ENCODE measurements around the gene ADAM11.
"Not testable (repeated sequence)": the region's sequence is repeated elsewhere in the genome, so short reads cannot be mapped to it uniquely, and the experiment has no call there.

Gene ADAM11, protein sequence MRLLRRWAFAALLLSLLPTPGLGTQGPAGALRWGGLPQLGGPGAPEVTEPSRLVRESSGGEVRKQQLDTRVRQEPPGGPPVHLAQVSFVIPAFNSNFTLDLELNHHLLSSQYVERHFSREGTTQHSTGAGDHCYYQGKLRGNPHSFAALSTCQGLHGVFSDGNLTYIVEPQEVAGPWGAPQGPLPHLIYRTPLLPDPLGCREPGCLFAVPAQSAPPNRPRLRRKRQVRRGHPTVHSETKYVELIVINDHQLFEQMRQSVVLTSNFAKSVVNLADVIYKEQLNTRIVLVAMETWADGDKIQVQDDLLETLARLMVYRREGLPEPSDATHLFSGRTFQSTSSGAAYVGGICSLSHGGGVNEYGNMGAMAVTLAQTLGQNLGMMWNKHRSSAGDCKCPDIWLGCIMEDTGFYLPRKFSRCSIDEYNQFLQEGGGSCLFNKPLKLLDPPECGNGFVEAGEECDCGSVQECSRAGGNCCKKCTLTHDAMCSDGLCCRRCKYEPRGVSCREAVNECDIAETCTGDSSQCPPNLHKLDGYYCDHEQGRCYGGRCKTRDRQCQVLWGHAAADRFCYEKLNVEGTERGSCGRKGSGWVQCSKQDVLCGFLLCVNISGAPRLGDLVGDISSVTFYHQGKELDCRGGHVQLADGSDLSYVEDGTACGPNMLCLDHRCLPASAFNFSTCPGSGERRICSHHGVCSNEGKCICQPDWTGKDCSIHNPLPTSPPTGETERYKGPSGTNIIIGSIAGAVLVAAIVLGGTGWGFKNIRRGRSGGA

GRCh38 chr17:44758414-44759085 lies at the start of gene ADAM11:
ADAM11 (plus strand) TSS chr17:44758988; CDS start chr17:44759200, 212 bp downstream.
- DNase-seq (ENCODE audit: low read depth): peak; percentile 12

DNA sequence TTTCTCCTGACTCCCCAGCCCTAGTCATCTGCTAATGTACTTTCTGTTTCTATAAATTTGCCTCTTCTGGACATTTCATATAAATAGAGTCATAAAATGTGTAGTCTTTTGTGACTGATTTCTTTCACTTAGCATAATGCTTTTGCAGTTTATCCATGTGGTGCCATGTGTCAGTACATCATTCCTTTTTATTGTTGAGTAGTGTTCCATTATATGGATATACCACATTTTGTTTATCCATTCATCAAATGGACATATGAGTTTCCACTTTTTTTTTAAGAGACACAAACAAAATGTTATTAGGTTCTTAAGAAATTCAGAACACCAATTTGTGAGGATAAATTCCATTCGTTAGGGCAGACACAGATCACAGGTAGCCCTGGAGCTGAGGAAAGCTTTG lies 39.3 kb upstream of the ADAM11 start:
- DNase-seq (ENCODE audit: low read depth): no peak

DNA sequence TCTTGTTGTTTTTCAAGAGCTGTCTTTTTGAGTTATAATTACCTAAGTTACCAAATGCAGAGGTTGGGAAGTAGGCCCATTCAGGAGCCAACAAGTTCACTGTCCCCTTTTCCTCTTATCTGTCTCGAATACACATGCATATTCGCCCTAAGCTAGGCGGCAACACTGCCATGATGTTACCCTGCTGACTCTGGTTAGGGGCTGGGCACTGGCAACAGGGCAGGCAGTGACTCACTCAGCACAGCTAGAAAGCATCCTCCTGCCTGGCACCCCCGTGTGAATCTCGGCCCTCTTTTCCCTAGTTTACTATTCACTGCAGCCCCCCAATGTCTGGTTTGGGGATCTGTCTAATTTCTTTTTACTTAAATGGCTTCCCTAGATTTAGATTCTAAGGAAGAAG lies 36.5 kb upstream of the ADAM11 start:
- DNase-seq (ENCODE audit: low read depth): no peak

GRCh38 chr17:44726121-44726520 lies 32.7 kb upstream of the ADAM11 start:
- DNase-seq (ENCODE audit: low read depth): not testable (repeated sequence)

DNA sequence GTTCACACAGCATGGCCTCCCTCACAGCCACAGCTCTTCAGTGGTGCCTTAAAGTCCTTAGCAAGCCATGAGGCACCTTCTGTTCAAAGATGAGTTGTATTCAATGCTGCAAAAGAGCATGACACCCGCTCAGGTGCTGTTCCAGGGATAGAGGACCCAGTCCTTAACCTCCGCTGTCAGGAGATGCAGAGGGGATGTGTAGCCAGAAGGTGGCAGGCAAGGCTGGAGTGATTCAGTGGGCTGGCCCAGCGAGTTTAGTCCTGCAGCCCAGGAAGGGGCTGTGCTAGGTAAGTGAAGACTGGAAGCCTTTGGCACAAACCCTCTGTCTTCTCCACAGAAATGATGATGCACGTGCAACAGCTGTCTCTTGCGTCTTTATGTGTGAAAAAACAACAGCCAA lies 25.0 kb upstream of the ADAM11 start:
- DNase-seq (ENCODE audit: low read depth): peak; percentile 11

DNA sequence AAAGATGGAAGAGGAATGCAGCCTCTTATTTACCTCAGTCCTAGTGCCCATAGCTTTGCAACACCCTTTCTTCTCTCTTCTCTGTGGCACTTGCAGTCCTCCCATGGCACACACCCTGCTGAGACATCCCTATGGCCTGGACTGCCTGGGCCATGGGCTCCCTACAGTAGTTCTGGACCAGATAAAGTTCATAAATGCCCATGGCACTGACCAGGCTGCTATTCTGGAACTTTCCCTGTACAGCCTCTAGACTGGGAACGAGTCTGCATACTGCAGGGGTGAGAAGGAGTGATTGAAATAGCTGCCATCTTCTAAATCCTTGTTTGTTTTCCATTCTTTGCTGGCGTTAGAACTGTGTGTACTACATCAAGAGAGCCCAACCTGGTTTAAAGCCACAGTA lies 24.5 kb upstream of the ADAM11 start:
- DNase-seq (ENCODE audit: low read depth): no peak

GRCh38 chr17:44736551-44737240 lies 22.1 kb upstream of the ADAM11 start:
- no peak for DNase-seq (ENCODE audit: low read depth)

DNA sequence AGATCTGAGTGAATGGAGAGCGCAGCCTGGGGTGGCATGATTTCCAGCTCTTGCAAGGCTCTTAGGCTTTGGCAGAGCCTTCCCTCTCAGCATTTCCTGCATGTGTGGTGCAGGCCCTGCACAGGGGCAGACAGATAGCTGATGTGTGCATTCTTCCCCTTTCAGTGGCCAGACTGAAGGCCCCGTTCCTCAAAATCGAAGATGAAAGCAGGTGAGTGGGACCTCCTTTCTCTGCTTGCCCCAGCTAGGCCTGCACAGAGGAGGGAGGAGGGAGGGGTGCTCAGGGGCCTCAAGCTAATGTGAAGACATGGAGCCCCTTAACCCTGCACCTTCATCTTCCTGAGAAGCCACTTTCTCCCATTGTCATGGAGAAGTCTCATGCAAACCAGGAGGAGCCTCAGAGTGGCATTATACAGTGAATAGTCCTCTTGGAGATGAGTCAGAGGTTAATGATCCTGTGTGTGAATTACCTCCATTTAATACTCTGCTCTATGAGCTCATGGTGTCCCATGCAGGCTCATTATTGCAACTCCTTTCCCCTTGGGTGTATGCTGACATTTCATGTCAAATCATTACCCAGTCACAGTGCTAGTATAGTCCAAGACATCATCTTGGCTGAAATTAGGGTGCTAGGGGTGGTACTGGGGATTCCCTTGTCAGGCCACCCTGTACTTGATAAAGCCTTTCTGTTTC lies 20.4 kb upstream of the ADAM11 start:
- DNase-seq (ENCODE audit: low read depth): peak; percentile 37

DNA sequence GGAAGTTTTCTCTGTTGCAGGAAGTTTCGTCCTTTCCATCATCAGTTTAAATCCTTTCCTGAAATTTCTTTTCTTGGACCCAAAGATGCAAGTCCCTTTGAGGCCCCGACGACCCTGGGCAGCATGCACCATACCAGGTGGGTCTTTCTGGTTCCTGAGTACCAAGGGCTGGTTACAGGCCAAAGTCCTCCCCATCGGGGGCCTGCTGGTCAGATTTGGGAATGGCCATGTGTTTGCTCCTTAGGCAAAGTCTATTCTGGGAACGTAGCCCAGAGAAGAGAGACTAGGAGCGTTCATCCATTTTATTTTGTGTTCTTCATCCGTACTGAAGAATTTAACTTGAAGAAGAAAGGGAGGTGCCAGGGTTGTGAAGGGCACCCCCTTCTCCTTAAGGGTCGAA lies 17.5 kb upstream of the ADAM11 start:
- no peak for DNase-seq (ENCODE audit: low read depth)

DNA sequence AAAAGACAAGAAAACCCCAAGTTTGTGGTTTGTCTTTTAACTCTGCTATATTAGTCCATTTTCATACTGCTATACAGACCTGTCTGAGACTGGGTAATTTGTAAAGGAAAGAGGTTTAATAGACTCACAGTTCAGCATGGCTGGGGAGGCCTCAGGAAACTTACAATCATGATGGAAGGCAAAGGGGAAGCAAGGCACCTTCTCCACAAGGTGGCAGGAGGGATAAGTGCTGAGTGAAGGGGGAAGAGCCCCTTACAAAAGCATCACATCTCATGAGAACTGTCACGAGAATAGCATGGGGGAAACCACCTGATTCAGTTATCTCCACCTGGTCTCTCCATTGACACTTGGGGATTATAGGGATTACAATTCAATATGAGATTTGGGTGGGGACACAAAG lies 13.5 kb upstream of the ADAM11 start:
- DNase-seq (ENCODE audit: low read depth): no peak

DNA sequence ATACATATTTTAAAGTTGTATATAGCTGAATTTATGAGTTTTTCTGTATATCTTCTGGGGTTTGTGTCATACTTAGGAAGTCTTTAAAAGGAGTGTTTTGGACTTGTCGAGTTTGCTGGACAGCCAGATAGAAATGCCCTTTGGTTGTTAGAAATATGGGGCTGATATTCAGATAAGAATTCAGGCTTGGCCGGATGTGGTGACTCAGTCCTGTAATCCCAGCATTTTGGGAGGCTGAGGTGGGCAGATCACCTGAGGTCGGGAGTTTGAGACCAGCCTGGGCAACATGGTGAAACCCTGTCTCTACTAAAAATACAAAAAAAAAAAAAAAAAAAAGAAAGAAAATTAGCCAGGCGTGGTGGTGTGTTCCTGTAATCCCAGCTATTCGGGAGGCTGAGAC lies 13.1 kb upstream of the ADAM11 start:
- DNase-seq (ENCODE audit: low read depth): not testable (repeated sequence)

DNA sequence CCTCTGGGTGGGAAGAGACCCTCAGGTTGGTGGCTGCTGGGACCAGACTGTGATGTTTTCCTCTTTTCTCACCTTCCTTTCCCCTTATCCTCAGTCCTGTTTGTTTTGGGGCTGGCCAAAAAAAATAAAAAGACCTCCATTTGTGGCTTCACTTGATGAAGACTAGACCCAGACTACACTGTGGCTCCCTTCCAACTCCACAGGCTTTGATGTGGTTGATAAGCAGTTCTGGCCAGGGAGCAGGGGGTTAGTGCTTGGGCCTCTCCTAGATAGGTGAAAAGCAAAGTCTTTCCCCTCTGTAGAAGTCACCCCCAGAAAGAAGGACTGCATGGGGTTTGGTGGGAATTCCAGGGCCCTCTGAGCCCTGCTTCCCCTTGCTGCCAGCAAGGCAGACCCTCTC lies 11.2 kb upstream of the ADAM11 start:
- DNase-seq (ENCODE audit: low read depth): no peak

- DNase-seq (ENCODE audit: low read depth): no peak
These were observed 9.5 kb upstream of the ADAM11 start for GRCh38 chr17:44749076-44749979.

DNA sequence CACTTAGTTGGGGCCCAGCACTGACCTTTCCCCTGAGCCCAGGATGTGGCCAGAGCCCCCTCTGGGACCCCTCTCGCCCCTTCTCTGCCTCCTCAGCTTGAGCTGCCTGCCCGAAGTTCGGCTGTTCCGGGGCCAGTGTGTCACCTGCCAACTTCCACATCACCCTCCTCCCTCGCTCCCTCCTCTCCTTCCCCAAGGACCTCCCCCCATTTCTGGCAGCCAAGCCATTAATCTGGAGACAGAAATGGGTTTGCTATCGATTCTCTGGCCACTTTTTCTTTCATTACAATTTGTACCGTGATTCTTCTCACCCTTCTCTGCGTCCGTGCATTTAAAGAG lies 8.8 kb upstream of the ADAM11 start:
- DNase-seq (ENCODE audit: low read depth): no peak

DNA sequence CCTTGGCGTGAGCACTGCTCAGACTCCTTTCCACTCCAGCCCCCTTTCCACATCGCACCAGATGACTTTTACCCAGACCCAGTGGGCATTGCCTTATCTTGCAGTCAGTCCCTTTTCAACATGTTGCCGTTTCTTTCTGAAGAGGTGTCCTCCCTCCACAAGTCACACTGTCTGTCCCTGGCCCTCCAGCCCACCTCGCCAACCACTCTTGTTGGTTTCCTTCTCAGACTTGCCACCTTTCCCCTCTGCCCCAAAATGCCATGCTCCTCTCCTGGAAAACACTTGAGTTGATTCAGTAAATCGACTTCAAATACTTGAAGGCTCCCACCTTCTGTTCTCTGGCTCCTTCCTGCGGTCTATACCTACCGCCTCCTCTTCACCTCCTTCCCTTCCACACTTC lies 7.5 kb upstream of the ADAM11 start:
- no peak for DNase-seq (ENCODE audit: low read depth)

DNA sequence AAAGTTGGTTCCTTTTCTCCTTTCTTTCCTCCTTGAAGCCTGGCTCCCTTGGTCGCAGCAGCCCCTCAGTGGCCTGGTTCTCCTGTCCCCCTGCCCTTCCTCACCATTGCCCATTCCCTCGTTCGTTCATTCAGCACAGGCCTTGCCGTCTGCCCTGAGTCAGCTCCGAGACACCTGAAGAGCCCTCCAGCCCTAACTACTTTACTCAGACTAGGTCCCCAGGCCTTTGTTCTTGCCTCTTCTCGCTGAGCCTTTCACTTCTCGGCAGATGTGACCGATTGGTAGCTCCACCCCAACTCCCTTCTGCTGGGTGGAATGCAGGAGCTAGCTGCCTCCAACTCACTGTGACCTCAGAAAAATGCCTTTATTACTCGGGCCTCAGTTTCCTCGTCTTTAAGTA lies 7.0 kb upstream of the ADAM11 start:
- no peak for DNase-seq (ENCODE audit: low read depth)

DNA sequence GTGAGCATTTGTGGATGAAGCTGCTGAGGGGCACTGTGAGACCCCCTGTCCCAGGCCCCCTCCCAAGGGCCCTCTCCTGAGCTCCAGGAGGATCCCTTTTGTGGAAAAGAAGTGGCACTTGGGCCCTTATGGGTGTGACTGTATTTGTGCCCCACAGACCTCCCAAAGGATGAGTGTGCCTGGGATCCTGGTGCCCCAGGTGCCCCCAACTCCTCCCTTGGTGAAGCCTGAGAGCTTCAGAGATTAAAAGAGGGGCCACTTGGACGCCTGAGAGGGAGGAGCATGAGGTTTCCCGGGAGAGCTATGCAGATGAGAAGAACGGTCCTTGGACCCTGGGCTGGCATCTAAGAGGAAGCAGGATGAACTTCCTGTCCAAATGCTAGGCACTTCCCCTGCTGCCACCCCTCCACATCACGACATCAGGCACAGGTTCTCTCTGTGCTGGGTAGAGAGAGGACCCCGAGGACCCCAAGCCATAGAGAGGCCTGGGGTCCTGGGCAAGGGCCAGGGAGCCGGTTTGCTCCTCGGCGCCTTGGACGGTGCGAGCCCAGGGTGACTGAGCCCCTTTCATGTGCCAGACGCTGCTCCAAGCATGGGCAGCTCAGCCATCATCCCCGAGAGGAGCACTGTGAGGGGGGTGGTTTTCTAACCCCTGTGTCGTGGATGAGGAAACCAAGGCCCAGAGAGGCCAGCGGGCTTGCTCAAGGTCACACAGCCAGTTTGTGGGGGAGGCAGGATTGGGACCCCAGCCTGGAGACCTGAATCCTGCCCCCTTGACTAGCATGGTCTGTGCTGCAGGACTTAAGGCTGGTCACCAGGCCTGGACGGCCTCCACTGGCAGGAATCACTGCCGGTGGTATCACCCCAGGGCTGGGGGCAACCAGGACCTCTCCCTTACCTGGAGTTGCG lies 5.6 kb upstream of the ADAM11 start:
- DNase-seq (ENCODE audit: low read depth): no peak

DNA sequence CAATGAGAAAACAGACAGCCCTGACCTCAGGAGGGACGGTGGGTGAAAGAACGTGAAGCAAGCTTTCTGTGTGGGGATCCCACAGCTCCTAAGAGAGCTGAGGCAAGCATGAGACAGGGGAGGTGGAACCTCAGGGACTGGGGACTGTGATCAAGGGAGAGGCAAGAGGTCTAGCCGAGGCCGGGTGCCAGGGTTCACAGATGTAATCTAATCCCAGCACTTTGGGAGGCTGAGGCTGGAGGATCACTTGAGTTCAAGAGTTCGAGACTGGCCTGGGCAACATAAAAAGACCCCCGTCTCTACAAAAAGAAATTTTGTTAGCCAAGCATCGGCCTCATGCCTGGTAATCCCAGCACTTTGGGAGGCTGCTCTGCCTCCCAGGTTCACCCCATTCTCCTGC lies 4.5 kb upstream of the ADAM11 start:
- no peak for DNase-seq (ENCODE audit: low read depth)

- DNase-seq (ENCODE audit: low read depth): not testable (repeated sequence)
These were observed 3.6 kb upstream of the ADAM11 start for GRCh38 chr17:44755180-44755579.
